Measurements from ENCODE around the gene NKAIN1.
"Not testable (repeated sequence)": the region's sequence is repeated elsewhere in the genome, so short reads cannot be mapped to it uniquely, and the experiment has no call there.

NKAIN1 gene

GRCh38 chr1:31148409-31148808, 91.3 kb downstream of the NKAIN1 start:
- DNase-seq: no peak

GRCh38 chr1:31145648-31146047, 94.0 kb downstream of the NKAIN1 start:
- DNase-seq: no peak

- DNase-seq: no peak
Observed at GRCh38 chr1:31144442-31144841, 95.2 kb downstream of the NKAIN1 start.

GRCh38 chr1:31143455-31143854, 96.2 kb downstream of the NKAIN1 start:
- no peak for DNase-seq

GRCh38 chr1:31142406-31142805, 97.3 kb downstream of the NKAIN1 start:
- no peak for DNase-seq

- DNase-seq: no peak
Observed at GRCh38 chr1:31140299-31140698, 99.4 kb downstream of the NKAIN1 start.

GRCh38 chr1:31138797-31139521, 100.7 kb downstream of the NKAIN1 start:
- not testable (repeated sequence) for DNase-seq

GRCh38 chr1:31137873-31138272, 101.8 kb downstream of the NKAIN1 start:
- not testable (repeated sequence) for DNase-seq

- DNase-seq: peak; percentile 29
Observed at GRCh38 chr1:31135973-31136600, 103.6 kb downstream of the NKAIN1 start.

- no peak for DNase-seq
Observed at GRCh38 chr1:31133368-31133767, 106.3 kb downstream of the NKAIN1 start.

All from EL (cell line).